Activated T-cell treated with anti-CD3 and anti-CD28 coated beads, Interleukin-2, amount 50 U/mL, for 1 hour (primary cell): ENCODE results near the gene PCDH15.
"Not testable (repeated sequence)": the region's sequence is repeated elsewhere in the genome, so short reads cannot be mapped to it uniquely, and the experiment has no call there.

Experiments used
- DNase-seq: peaks from one replicate; pipeline ENCODE4 v3.0.0-alpha.2; 2020

PCDH15 gene

GRCh38 chr10:53952698-53953630 lies 848.1 kb downstream of the PCDH15 start:
- DNase-seq = no peak

DNA sequence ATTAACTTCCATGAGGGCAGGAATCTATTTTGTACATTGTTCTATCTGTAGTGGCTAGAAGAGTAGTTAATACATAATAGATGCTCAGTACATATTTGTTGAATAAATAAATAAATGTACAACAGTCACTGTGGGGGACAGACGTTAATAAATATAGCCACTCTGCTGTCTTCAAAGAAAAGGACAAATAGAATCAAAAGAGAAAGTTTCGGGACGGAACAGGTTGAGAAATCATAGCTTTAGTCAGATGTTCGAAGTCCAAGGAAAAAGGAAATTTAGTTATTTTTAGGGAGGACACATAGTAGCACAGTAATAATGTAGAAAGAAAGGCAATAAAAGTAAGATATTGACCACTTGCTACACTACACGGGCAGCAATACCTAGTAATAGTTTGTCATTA lies 861.4 kb downstream of the PCDH15 start:
- DNase-seq = no peak

- no peak for DNase-seq
These were observed 870.4 kb downstream of the PCDH15 start for GRCh38 chr10:53930648-53931047.

- DNase-seq = not testable (repeated sequence)
These were observed 876.9 kb downstream of the PCDH15 start for GRCh38 chr10:53924051-53924700.

DNA sequence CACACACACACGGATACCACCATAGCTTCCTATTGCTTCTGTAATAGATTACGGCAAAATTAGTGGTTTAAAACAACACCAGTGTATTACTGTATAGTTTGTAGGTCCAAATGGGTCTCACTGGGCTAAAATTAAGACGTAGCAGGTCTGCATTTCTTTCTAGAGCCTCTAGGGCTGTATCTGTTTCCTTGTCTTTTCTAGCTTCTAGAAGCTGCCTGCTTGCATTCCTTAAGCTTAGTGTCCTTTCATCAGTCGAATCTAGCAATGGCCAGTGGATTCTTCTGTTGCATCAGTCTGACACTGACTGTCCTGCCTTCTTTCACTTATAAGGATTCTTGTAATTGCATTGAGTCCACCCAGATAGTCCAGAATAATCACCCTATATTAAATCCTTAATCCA lies 882.3 kb downstream of the PCDH15 start:
- no peak for DNase-seq

GRCh38 chr10:53909791-53910190 lies 891.2 kb downstream of the PCDH15 start:
- no peak for DNase-seq

DNA sequence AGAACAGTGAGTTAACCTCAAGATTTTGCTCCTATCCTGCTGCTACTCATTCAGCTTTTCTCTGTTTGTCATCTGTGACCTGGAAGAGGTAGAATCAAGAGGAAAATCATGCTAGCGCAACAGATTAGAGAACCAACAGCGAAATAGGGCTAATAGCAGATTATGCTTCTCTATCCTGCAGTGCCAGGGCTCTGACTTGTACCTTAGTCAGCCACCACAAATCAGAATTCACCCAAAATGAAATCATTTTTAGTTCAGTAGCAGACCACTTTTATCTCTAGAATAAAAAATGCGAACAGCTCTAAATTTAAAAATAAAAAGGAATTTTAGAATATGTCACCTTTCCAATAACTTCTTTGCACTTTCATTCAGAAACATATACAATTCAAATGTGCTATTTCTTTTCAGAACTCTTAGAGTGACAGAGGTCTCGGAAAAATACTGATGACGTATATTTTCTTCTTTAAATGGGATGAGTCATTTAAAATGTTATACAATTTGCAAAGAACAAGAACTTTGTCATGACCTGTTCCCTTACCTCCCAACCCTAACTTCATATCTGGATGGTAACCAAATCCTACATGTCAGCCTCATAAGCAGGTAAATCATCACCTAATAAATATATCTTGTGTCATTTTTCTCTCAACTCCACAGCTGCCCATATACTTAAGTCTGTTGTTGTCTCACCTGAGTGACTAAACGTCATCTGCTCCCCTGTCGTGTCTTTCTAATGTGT lies 896.4 kb downstream of the PCDH15 start:
- DNase-seq = no peak

DNA sequence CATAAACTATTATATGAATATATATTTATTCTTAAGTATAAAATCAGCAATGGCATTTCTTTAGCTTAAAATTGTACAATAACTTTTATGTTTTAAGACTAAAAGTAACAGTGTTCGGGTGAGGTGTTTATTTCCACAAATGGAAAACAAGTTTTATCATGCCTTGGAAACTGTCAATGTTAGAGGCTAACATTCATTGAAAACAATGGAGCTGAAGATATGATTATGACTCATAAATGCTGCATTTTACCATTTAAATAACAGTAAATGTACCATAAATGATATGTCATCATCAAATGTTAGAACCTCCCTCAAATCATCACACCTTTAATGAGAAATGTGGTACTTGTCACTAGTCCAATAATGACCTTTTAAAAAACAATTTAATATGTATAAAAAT lies 897.3 kb downstream of the PCDH15 start:
- DNase-seq = no peak

- DNase-seq = no peak
These were observed 901.4 kb downstream of the PCDH15 start for GRCh38 chr10:53899463-53900160.

DNA sequence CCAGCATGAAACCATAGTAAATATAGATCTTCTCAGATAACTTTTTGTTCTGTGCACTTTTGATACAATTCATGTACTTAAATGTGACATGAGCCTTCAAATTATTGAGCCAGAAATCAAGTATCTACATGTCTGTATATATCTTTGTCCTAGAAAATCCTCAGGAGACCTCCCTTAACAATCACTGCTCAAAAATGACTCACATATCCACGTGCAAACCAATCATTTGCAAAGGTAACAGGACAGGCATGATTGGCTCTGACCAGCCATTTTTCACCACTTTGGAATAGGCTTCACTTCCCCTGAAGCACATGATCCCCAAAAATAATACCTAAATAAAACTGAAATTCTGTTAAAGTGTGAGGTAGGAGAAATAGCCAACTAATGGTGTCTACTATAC lies 902.5 kb downstream of the PCDH15 start:
- DNase-seq = no peak

GRCh38 chr10:53894145-53894544 lies 906.9 kb downstream of the PCDH15 start:
- no peak for DNase-seq

GRCh38 chr10:53893061-53893460 lies 908.0 kb downstream of the PCDH15 start:
- no peak for DNase-seq

DNA sequence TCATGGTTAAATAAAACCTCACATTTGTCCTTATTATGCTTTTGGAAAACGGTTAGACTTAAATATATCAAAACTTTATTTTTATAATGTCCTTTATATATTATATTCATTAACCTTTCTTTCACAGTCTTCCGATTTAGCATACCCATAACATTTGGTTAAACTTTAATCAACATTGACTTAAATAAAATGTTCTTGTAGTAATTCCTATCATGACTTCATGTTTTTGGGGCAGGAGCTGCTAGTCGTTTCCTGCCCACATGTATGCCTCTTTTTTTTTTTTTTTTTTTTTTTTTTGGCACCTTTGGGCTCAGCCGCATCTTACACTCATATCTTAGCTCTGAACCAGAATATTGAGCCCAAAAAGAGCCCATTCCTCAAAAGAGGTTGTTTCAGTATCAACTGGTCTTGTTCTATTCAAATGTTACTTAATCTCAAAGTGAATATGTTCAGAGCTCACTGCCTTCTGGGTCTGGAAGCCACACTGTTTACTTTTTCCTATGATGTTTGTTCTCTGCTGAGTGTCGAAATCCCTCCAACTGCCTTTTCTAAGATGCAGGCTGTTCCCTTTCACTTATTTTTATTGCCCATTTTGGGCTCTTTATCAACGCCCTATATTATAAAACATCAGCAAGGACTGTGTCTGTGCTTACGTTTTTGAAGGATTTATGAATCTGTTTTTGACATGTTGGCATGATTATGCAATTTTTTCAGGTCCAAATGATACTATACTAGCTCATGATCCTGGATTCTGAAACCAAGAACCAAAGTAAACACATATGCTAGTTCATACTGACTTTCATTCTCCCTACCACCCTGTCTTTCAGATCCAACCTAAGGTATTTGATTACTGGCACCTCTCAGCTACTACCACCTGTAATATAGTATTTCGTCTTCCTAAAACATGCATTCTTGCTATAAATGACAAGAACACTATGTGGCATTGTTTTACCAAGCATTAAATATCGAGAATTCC lies 914.4 kb downstream of the PCDH15 start:
- DNase-seq = no peak

GRCh38 chr10:53864846-53865245 lies 936.2 kb downstream of the PCDH15 start:
- no peak for DNase-seq

DNA sequence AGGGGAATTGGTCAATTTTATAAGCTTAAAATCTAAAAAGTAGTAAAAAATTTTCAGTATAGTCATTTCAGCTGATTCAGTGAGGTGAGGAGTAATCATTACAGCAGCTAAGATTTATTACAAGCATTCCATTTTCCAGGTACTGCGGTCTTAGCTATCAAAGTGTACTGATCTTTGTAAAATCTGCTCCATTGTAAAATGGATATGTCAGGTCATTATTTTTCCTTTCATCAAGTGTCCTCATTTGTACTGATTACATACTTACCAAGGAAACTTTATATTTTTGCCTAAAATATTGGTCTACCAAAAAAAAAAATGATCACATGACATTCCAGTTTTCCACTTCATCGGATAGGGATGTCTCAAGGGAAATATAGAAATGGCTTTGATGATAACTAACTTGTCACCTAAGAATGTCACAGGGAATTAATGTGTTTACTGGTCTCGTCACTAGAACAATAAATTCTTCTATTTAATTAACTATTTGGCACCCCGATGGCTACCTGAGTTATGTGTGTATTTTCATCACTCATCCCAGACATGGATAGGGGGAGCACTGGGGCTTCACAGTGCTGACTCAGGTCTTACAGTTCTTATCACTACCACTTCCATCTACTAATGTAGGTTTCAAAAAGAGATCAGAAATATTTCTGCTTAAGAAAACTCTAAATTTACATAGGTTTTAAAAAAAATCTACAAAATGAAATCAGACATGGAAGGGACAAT lies 948.4 kb downstream of the PCDH15 start:
- DNase-seq = no peak

- no peak for DNase-seq
These were observed 954.2 kb downstream of the PCDH15 start for GRCh38 chr10:53846809-53847208.

DNA sequence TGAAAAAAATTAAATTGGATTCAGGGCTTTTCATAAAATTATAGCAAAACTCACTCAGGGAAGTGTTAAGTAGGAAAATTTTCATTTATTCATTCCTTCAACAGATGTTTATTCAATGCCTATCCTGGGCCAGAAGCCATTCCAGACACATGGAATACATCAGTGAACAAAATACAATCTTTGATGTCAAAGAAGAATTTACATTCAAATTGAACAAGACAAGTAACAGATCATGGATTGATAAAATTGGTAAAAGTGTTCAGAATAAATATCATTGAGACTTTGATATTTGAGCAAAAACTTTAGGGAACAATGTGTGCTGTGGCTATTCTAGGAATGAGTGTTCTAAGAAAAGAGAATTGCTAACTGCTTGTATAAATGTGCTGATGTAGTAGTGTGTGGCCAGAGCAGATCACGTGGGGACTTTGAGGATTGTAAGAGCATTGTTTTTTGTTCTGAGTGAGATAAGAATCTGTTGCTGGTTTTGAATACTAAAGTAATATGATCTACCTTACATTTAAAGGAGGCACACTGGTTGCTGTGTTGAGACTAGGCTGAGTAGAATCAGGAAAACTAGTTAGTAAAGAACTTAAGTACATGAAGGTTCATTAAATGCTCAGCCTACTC lies 957.2 kb downstream of the PCDH15 start:
- DNase-seq = no peak

DNA sequence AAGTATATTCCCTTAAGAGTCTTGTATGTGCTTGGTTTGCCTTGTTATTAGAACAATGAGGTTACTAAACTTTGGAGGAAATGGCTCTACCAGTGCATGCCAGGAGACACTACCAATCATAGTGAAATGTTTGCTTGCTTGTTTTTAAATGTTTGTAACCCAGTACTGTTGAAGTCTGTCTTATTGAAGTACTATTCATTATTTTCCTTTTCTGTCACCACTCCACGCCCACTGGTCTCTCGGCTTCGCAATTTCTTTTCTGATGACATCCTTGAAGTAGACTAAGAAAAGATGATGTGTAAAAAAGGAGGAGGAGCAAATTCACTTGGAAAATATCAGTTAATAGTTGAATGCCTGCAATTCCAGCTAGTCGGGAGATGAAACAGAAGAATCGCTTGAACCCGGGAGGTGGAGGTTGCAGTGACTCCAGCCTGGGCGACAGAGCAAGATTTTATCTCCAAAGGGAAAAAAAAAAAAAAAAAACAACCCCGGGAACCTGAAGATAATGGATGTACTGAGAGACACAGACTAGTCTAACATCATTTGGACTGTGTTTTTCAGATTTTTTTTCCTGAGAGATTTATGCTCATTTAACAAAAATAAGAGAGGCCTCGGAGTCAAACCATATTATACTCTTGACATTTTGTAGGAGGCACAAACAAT lies 959.4 kb downstream of the PCDH15 start:
- no peak for DNase-seq

GRCh38 chr10:53840653-53841052 lies 960.4 kb downstream of the PCDH15 start:
- DNase-seq = no peak
